ENCODE measurements around the gene LGR6. TPM values are rescaled to one million over a fixed set of nuclear protein-coding genes. Genes with fewer than 3 reads are reported as not detected.

Gene LGR6
- total RNA-seq, 1 experiment from 2014 or later, result 0.08 TPM

GRCh38 chr1:202247104-202247503, 53.5 kb downstream of the LGR6 start:
- H3K9me3 ChIP-seq (ENCODE audit: control insufficient read depth, insufficient read depth, low read depth, low read length), result no peaks in the 10 kb centered on the region
- ATAC-seq (no peak), DNase-seq (ENCODE audit: low read depth, low spot score) (no peak)
- H3K4me1 ChIP-seq (ENCODE audit: control insufficient read depth, insufficient read depth, low read length), result no peaks in the 10 kb centered on the region
- CTCF ChIA-PET, result no interaction called here
- H3K27ac ChIP-seq (ENCODE audit: low read length), result no peak overlapping the region
- no peaks in the 10 kb centered on the region for H3K36me3 ChIP-seq (ENCODE audit: control insufficient read depth, insufficient read depth, low read length)
- BruUV-seq (replicated peaks), result no TSS peak
- TF ChIP-seq, protein P1, sequence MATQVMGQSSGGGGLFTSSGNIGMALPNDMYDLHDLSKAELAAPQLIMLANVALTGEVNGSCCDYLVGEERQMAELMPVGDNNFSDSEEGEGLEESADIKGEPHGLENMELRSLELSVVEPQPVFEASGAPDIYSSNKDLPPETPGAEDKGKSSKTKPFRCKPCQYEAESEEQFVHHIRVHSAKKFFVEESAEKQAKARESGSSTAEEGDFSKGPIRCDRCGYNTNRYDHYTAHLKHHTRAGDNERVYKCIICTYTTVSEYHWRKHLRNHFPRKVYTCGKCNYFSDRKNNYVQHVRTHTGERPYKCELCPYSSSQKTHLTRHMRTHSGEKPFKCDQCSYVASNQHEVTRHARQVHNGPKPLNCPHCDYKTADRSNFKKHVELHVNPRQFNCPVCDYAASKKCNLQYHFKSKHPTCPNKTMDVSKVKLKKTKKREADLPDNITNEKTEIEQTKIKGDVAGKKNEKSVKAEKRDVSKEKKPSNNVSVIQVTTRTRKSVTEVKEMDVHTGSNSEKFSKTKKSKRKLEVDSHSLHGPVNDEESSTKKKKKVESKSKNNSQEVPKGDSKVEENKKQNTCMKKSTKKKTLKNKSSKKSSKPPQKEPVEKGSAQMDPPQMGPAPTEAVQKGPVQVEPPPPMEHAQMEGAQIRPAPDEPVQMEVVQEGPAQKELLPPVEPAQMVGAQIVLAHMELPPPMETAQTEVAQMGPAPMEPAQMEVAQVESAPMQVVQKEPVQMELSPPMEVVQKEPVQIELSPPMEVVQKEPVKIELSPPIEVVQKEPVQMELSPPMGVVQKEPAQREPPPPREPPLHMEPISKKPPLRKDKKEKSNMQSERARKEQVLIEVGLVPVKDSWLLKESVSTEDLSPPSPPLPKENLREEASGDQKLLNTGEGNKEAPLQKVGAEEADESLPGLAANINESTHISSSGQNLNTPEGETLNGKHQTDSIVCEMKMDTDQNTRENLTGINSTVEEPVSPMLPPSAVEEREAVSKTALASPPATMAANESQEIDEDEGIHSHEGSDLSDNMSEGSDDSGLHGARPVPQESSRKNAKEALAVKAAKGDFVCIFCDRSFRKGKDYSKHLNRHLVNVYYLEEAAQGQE (IDR thresholded peaks at IDR 0.05; ENCODE audit: insufficient read depth in 1 of 2, low read depth in 2 of 2, low read length in 1 of 2), result no peak
- no peak for TF ChIP-seq SIN3A (IDR thresholded peaks at IDR 0.05; ENCODE audit: borderline replicate concordance, insufficient read depth, low read depth, low read length)
- TF ChIP-seq TCF7L2 (IDR thresholded peaks at IDR 0.05; ENCODE audit: low read depth, low read length), result no peak
- TF ChIP-seq POLR2AphosphoS5 (IDR thresholded peaks at IDR 0.05; ENCODE audit: low read depth, low read length), result no peak
- no peak for TF ChIP-seq CTCF (IDR thresholded peaks at IDR 0.05)
- no peaks in the 10 kb centered on the region for H3K27me3 ChIP-seq (ENCODE audit: control insufficient read depth, insufficient read depth, low read length)
- intact Hi-C loops (cut with micrococcal nuclease; ENCODE audit: unreplicated experiment) (no loop called here), in situ Hi-C loops (cut with HindIII; ENCODE audit: low pct_unique_long_range_greater_than_20kb, low sequenced_read_pairs) (no loop called here)
- H3K4me3 ChIP-seq (ENCODE audit: low read depth in 2 of 2, low read length in 2 of 2), result no peak overlapping the region
- POLR2A ChIA-PET, result no interaction called here

DNA sequence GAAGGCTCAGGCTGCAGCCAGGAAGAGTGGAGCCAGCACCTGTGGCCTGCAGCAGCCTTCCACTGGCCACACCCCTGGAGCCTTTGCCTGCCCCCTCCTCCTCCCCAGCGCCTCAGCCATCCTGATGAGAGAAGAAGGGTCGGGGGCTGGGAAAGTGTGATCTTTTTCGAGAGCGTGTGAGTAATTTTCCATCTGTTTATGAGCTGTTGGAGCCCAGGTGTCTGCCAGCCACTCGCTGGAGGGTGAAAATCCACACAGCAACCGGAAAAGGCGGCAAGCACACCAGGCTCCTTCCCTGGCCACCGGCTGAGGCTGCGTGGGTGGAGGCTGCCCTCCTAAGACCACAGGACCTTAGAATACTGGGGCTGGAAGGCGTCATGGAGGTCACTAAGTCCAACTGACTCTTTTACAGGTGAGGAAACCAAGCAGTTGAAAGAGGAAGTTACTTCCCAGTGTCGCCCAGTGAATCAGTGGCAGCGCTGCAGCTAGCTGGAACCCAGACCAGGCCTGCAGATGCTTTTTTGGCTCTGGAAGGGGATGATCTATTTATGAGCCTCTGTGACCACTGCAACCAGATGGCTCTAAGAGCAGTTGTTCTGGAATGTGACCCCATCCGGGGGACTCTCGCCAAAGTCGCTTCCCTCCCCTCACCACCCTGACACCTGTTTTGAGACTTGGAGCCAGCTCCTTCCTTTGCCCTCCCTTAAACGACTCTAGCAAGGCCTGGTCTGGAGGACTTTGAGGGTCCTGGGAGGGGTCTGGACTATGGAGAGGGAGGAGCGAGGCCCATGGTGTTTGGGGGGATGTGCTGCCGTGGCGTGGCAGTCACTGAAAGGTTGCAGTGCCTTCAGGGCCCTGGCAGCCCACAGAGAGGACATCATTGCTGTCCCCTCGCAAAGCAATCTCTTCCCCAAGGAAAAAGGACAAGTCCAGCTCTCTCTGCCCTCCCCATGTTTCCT, 54.5 kb downstream of the LGR6 start:
- ChIA-PET CTCF (no interaction called here), POLR2A (no interaction called here)
- Histone ChIP-seq H3K36me3 (ENCODE audit: control insufficient read depth, insufficient read depth, low read length) (no peaks in the 10 kb centered on the region), H3K27me3 (ENCODE audit: control insufficient read depth, insufficient read depth, low read length) (no peaks in the 10 kb centered on the region), H3K27ac (ENCODE audit: low read length) (no peak overlapping the region), H3K9me3 (ENCODE audit: control insufficient read depth, insufficient read depth, low read depth, low read length) (no peaks in the 10 kb centered on the region), H3K4me1 (ENCODE audit: control insufficient read depth, insufficient read depth, low read length) (no peaks in the 10 kb centered on the region), H3K4me3 (ENCODE audit: low read depth in 2 of 2, low read length in 2 of 2) (no peak overlapping the region)
- in situ Hi-C loops (cut with HindIII; ENCODE audit: low pct_unique_long_range_greater_than_20kb, low sequenced_read_pairs) (no loop called here), intact Hi-C loops (cut with micrococcal nuclease; ENCODE audit: unreplicated experiment) (no loop called here)
- no peak for TF ChIP-seq TCF7L2 (IDR thresholded peaks at IDR 0.05; ENCODE audit: low read depth, low read length)
- TF ChIP-seq, protein P1 (IDR thresholded peaks at IDR 0.05; ENCODE audit: insufficient read depth in 1 of 2, low read depth in 2 of 2, low read length in 1 of 2), result no peak
- no peak for TF ChIP-seq CTCF (IDR thresholded peaks at IDR 0.05)
- no peak for ATAC-seq
- no TSS peak for BruUV-seq (replicated peaks)
- DNase-seq (ENCODE audit: low read depth, low spot score), result no peak

Data from Panc1 (cell line).